ENCODE data around the gene RALA.
"Not testable (repeated sequence)": the region's sequence is repeated elsewhere in the genome, so short reads cannot be mapped to it uniquely, and the experiment has no call there.

RALA gene

GRCh38 chr7:39645482-39646407, 22.4 kb downstream of the RALA start:
- DNase-seq (ENCODE audit: low read depth) = no peak

DNA sequence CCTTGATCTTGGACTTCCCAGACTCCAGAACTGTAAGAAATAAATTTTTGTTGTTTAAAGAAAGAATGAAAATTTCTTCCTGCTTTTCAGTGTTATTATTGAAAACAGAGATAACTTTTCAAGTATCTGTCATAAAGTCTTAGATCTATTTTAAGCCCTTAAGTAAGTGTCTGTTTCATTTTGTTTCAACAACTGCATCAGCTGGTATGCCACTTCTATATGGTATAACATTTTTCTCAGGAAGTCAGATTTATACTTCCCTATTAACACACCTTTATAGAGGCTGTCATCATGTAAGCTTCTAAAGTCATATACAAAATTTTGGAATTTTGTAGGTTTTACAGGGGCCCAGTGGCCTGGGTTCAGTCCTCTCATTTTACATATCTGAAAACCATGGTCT, 24.4 kb downstream of the RALA start:
- no peak for DNase-seq (ENCODE audit: low read depth)

DNA sequence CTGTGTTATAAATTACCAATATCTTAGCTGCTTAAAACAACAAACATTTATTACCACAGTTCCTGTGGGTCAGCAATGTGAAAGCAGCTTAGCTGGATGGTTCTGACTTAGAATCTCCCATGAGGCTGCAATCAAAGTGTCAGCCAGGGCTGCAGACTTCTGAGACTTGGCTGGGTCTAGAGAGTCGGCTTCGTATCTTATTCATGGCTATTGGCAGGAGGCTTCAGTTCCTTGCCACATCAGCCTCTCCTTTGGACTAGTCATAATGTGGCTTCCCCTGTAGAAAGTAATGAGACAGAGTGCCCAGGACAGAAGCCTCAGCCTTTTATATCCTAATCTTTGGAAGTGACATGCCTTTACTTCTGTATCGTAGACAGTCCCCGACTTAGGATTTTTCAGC, 27.3 kb downstream of the RALA start:
- DNase-seq (ENCODE audit: low read depth) = no peak

GRCh38 chr7:39651265-39651664, 27.9 kb downstream of the RALA start:
- no peak for DNase-seq (ENCODE audit: low read depth)

DNA sequence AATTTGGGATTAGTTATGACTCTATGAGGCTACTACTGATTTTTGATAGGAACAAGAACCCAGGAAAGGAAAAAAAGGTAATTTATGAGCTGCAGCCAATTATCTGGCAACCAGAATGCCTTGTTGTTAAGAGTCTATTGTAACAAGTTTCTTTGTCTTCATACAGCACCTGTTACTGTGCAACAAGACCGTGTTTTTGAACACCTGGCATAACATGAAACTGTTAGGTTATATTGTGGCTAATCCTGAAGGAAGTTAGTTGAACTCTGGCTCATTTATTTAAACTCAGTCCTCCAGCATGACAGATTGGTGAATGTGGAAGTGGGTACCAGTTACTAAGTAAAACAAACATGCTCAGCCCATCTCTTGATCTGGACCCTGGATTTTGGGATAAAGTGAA, 33.0 kb downstream of the RALA start:
- DNase-seq (ENCODE audit: low read depth) = no peak

- DNase-seq (ENCODE audit: low read depth) = no peak
Measured at GRCh38 chr7:39659356-39660013, 36.1 kb downstream of the RALA start.

DNA sequence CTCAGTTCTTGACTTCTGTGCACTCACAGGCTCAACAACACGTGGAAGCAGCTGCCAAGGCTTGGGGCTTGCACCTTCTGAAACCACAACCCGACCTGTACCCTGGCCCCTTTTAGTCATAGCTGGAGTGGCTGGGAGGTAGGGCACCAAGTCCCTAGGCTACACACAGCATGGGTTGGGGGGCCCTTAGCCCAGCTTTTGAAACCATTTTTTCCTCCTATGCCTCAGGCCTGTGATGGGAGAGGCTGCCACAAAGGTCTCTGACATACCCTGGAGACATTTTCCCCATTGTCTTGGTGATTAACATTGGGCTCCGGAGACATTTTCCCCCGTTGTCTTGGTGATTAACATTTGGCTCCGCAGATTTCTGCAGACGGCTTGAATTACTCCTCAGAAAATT, 38.6 kb downstream of the RALA start:
- no peak for DNase-seq (ENCODE audit: low read depth)

DNA sequence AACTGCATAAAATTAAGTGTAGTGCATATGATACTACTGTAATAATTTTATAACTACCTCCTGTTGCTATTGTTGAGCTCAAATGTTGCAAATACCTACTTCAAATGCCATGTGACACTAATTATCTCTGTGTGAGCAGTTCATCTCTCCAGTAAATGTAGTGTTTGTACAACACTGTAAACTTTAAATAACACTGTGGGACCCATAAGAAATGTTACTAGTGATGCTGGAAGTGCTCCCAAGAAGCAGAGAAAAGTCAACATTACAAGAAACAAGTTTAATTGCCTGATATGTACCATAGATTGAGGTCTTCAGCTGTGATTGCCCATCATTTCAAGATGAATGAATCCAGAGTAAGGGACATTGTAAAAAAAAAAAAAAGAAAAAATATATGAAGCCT, 39.9 kb downstream of the RALA start:
- no peak for DNase-seq (ENCODE audit: low read depth)

DNA sequence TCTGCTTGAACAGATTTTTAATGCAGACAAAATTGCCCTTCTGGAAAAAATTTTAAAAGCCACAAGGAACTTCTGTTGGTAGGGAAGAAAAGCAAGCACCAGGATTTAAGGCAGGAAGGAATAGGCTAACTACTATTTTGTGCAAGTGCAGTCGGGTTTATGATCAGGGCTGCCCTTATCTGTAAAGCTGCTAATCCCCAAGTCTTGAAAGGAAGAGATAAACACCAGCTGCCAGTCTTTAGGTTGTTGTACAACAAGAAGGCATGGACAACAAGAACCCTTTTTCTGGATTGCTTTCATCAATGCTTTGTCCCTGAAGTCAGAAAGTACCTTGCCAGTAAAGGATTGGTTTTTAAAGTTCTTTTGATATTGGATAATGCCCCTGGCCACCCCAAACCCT, 40.7 kb downstream of the RALA start:
- no peak for DNase-seq (ENCODE audit: low read depth)

DNA sequence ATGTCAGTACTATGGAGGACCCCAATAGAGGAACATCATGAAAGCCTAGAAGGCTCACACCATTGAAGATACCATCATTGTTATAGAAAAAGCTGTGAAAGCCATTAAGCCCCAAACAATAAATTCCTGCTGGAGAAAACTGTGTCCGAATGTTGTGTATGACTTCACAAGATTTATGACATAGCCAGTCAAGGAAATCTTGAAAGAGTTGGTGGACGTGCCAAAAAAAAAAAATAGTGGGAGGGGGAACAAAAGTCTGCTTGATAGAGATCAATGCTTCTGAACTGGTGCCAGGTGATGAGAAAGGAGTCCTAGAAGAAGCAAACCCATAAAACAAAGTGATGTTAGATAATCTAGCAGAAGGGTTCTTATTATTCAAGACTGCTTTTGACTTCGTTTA, 41.2 kb downstream of the RALA start:
- no peak for DNase-seq (ENCODE audit: low read depth)

GRCh38 chr7:39666562-39666961, 43.2 kb downstream of the RALA start:
- no peak for DNase-seq (ENCODE audit: low read depth)

DNA sequence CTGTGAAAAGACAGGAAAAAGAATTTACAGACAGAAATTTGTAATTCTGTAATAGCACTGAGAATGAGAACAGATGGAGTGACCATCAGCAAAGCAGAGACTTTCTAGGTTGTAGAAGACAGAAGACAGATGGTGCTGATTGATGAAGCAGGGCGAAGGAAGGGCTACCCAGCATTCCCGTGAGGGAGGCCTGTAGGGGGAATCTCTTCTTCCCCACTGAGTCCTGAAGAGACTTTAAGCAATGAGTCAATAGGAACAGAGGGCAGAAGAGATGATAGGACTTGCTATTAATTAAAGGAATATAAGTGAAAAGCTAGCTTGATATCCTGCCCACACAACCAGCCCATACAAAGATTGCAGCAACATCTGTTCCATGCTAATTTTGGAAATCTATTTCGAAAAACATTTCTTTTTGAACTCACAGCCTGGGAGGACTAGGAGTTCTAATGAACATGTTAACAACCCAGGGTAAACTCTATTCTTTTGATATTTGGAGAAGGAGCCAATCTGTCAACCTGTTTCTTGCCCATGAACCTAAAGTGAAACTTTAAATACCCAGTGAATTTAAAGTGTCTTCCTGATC, 44.1 kb downstream of the RALA start:
- no peak for DNase-seq (ENCODE audit: low read depth)

DNA sequence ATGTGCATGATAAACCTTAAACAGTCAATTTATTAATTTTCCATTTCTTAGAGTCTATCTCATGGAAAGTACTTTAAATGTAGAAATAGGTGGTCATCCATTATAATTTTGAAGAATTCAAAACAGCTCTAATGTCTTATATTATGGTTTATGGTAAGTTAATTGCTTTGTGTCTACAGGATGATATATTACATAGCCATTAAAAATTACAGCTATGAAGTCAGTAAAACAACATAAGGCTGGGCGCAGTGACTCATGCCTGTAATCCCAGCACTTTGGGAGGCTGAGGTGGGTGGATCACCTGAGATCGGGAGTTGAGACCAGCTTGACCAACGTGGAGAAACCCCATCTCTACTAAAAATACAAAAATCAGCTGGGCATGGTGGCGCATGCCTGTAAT, 44.9 kb downstream of the RALA start:
- DNase-seq (ENCODE audit: low read depth) = not testable (repeated sequence)

DNA sequence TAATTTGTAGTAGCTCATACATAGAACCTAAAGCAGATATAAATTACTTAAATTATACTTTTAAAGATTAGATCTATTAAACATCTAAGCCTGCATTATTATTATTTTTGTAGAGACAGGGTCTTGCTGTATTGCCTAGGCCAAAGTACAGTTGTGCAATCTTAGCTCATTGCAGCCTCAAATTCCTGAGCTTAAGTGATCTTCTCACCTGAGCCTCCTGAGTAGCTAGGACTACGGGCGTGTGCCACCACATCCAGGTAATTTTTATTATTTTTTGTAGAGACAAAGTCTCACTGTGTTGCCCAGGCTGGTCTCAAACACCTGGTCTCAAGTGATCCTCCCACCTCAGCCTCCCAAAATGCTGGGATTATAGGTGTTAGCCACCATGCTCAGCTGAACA, 46.7 kb downstream of the RALA start:
- DNase-seq (ENCODE audit: low read depth) = no peak

GRCh38 chr7:39670934-39671333, 47.6 kb downstream of the RALA start:
- DNase-seq (ENCODE audit: low read depth) = no peak

- no peak for DNase-seq (ENCODE audit: low read depth)
Measured at GRCh38 chr7:39672176-39672575, 48.8 kb downstream of the RALA start.

- no peak for DNase-seq (ENCODE audit: low read depth)
Measured at GRCh38 chr7:39673868-39674267, 50.5 kb downstream of the RALA start.

DNA sequence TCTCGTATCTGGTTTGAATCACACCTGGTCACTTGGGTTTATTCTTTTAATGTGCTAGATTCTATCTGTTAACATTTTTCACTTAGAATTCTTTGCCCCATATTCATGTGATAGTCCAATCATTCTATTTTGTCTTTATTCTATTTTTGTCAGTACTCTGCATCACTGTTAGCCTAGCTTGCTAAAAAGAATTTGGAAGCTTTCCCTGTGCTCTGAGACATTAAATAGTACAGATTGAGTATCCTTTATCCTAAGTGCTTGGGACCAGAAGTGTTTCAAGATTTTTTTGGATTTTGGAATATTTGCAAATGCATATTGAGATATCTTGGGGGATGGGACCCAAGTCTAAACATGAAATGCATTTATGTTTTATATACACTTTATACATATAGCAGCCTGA, 51.0 kb downstream of the RALA start:
- no peak for DNase-seq (ENCODE audit: low read depth)

- no peak for DNase-seq (ENCODE audit: low read depth)
Measured at GRCh38 chr7:39676346-39676745, 53.0 kb downstream of the RALA start.

- no peak for DNase-seq (ENCODE audit: low read depth)
Measured at GRCh38 chr7:39678930-39679709, 55.7 kb downstream of the RALA start.

DNA sequence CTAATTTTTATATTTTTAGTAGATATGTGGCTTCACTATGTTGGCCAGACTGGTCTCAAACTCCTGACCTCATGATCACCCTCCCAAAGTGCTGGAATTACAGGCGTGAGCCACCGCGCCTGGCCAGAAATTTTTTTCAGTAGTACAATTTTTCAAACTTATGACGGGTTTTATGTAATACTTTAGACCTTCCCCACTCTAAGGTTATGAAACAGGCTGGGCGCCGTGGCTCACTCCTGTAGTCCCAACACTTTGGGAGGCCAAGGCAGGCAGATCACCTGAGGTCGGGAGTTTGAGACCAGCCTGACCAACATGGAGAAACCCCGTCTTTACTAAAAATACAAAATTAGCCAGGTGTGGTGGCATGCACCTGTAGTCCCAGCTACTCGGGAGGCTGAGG, 56.5 kb downstream of the RALA start:
- DNase-seq (ENCODE audit: low read depth) = not testable (repeated sequence)

GRCh38 chr7:39681887-39682441, 58.6 kb downstream of the RALA start:
- no peak for DNase-seq (ENCODE audit: low read depth)
